Esophagus squamous epithelium (tissue), 5 donors: Measurements from ENCODE around the gene ATXN1. TPM values are rescaled to one million over a fixed set of nuclear protein-coding genes. Genes with fewer than 3 reads are reported as not detected.

Experiments used
- DNase-seq: peaks from one replicate; lab custom pipeline; 2025; lab: John Stamatoyannopoulos, UW
- H3K27ac ChIP-seq, 4 donors: fragments of 200-600 bp; sonication (generic); one replicate each; pipeline ENCODE4 v1.5.1; 2016 to 2019; ENCODE audit warnings: mild to moderate bottlenecking in 1 of 4
- H3K27me3 ChIP-seq, 4 donors: fragments of 200-600 bp; sonication (generic); 1 replicate in 3 of 4; 2 replicates in 1 of 4; pipeline versions ENCODE4 v1.5.1 to v1.6.0; 2017 to 2021; ENCODE audit warnings: antibody characterized with exemption in 1 of 4
- H3K36me3 ChIP-seq, 3 donors: fragments of 200-600 bp; sonication (generic); one replicate each; pipeline ENCODE4 v1.5.1; 2016 to 2019
- H3K4me1 ChIP-seq, 3 donors: fragments of 200-600 bp; sonication (generic); one replicate each; pipeline ENCODE4 v1.5.1; 2017 to 2019
- H3K4me3 ChIP-seq, 4 donors: fragments of 200-600 bp; sonication (generic); 1 replicate in 3 of 4; 2 replicates in 1 of 4; pipeline ENCODE4 v1.5.1; 2016 to 2019; ENCODE audit warnings: mild to moderate bottlenecking in 2 of 4, moderate library complexity in 1 of 4
- H3K9me3 ChIP-seq, 3 donors: fragments of 200-600 bp; sonication (generic); one replicate each; pipeline ENCODE4 v1.5.1; 2016 to 2019
- POLR2A ChIP-seq, 4 donors: fragments of 450-650 bp; IDR thresholded peaks; one replicate each; pipeline ENCODE4 v1.6.1; 2017; ENCODE audit warnings: antibody characterized with exemption in 4 of 4, mild to moderate bottlenecking in 4 of 4, moderate library complexity in 3 of 4
- WGBS, 2 donors: methylation state at CpG; one replicate each; pipeline ENCODE4 v1.1.5; 2018; 5-methylcytosine and 5-hydroxymethylcytosine counted together
- intact Hi-C: fragments of 100-400 bp; cut with DNase I; formaldehyde crosslinking; loops from one replicate; pipeline ENCODE4 v1.15.0; 2022
- total RNA-seq, 4 donors: library from RNA; depleted of rRNA; stranded (reverse); fragments of >200 nt; gene quantifications; one replicate each; pipeline ENCODE4 v1.1.0, GENCODE V29; 2016
- TF ChIP-seq, protein P1 (sequence below), 6 experiments: fragments of 450-650 bp in 4 of 6; fragments of 200-600 bp in 2 of 6; sonication (generic) in 2 of 6; IDR thresholded peaks; one replicate each; pipeline ENCODE4 v1.5.1; 2016 to 2019; ENCODE audit warnings: antibody characterized with exemption in 6 of 6, mild to moderate bottlenecking in 4 of 6, moderate library complexity in 4 of 6
- donor health status: DM: yes; HTN: yes; CAD: no.

Gene ATXN1
- total RNA-seq, 4 donors from 2014 or later: 17.5 to 50.5 (median 28.5) TPM

- H3K4me1 ChIP-seq: peaks cover 2 to 18% (median 6%) of the 10 kb centered on the region in 3 donors
- WGBS, 2 donors: 61 to 85% methylated on average over 8 of the region's 8 CpGs
- intact Hi-C loops: no loop called here
- no peak for TF ChIP-seq POLR2A (IDR thresholded peaks at IDR 0.05)
- TF ChIP-seq, protein P1, sequence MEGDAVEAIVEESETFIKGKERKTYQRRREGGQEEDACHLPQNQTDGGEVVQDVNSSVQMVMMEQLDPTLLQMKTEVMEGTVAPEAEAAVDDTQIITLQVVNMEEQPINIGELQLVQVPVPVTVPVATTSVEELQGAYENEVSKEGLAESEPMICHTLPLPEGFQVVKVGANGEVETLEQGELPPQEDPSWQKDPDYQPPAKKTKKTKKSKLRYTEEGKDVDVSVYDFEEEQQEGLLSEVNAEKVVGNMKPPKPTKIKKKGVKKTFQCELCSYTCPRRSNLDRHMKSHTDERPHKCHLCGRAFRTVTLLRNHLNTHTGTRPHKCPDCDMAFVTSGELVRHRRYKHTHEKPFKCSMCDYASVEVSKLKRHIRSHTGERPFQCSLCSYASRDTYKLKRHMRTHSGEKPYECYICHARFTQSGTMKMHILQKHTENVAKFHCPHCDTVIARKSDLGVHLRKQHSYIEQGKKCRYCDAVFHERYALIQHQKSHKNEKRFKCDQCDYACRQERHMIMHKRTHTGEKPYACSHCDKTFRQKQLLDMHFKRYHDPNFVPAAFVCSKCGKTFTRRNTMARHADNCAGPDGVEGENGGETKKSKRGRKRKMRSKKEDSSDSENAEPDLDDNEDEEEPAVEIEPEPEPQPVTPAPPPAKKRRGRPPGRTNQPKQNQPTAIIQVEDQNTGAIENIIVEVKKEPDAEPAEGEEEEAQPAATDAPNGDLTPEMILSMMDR (IDR thresholded peaks at IDR 0.05): no peak
- H3K27ac ChIP-seq: no peak overlapping the region
- no peaks in the 10 kb centered on the region for H3K9me3 ChIP-seq
- no peaks in the 10 kb centered on the region for H3K36me3 ChIP-seq
- DNase-seq: no peak
- no peak overlapping the region for H3K4me3 ChIP-seq
- H3K27me3 ChIP-seq: no peaks in the 10 kb centered on the region
Observed at GRCh38 chr6:16471222-16471909, 289.9 kb downstream of the ATXN1 start.

DNA sequence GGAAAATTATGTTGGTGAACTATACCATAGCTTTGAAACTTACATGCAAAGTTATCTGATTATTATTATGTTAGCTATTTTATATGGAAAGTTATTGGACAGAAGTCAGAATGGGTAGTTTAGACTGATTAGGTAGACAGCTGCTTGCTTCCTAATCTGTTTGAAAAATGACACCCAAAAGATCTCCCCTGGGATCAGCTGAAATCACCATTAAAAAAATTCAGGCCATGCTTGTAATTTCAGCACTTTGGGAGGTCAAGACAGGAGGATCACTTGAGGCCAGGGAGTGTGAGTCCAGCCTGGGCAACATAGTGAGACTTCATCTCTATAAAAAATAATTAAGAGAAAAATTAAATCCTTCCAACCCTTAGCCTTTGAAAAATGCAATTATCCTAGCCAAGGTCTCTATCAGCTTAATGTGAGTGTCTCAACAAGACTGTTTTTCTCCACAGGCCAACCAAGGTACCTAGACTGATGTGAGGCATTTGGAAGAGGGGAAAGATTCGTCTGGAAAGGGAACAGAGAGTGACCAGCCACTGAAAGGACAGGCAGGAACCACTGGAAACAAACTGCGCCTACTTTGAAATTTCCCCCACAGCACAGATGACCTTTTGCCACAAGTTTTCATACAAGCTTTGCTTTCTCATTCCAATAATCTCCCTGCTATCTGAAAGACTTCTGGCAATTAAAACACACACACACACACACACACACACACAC lies 290.6 kb downstream of the ATXN1 start:
- no peaks in the 10 kb centered on the region for H3K36me3 ChIP-seq
- peaks cover 2 to 19% (median 6%) of the 10 kb centered on the region in 3 donors for H3K4me1 ChIP-seq
- no peaks in the 10 kb centered on the region for H3K9me3 ChIP-seq
- no peak overlapping the region for H3K4me3 ChIP-seq
- DNase-seq: no peak
- WGBS, 2 donors: 76 to 77% methylated on average over 2 of the region's 2 CpGs
- intact Hi-C loops: no loop called here
- TF ChIP-seq, protein P1 (IDR thresholded peaks at IDR 0.05): no peak
- no peak overlapping the region for H3K27ac ChIP-seq
- no peaks in the 10 kb centered on the region for H3K27me3 ChIP-seq

DNA sequence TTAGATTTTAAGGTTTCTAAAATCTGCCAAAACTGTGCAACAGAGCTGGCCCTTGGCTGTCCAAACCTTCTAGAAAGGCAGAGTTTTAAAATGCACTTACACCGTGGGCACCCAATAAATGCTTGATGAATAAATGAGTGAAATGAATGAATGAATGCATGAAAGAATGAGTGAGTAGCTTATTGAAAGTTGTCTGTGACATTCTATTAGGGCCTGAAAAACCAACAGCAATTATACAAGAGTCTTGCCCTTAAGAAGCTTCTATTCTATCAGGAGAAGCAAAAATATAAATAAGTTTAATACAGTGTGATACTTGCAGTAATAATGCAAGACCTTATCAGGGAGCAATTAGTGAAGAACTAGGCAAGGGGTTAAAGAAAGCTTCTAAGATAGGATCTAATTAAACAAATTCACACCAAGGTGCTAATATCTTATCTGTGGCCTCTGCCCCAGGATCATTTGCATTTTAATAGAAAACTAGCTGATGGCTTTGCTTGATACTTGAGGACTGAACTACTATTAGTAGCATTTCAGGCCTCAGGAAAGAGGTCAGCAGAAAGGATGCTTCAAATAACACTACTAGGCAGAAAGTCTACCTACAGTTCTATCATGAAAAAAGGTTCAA lies 292.2 kb downstream of the ATXN1 start:
- Histone ChIP-seq H3K36me3 (no peaks in the 10 kb centered on the region), H3K4me1 (peaks cover 6 to 34% (median 8%) of the 10 kb centered on the region in 3 donors), H3K27ac (no peak overlapping the region), H3K9me3 (no peaks in the 10 kb centered on the region), H3K4me3 (no peak overlapping the region), H3K27me3 (no peaks in the 10 kb centered on the region)
- TF ChIP-seq POLR2A (IDR thresholded peaks at IDR 0.05): no peak
- TF ChIP-seq, protein P1 (IDR thresholded peaks at IDR 0.05): no peak
- 85 to 86% methylated on average over 1 of the region's 1 CpG for WGBS, 2 donors
- intact Hi-C loops: no loop called here
- DNase-seq: no peak

GRCh38 chr6:16466800-16467553 lies 294.3 kb downstream of the ATXN1 start:
- H3K27ac ChIP-seq: no peak overlapping the region

More at GRCh38 chr6:16466800-16467553, 294.3 kb downstream of the ATXN1 start:
- no peak for DNase-seq
- Histone ChIP-seq H3K36me3 (no peaks in the 10 kb centered on the region), H3K4me1 (peaks cover 4 to 43% (median 11%) of the 10 kb centered on the region in 3 donors), H3K9me3 (no peaks in the 10 kb centered on the region), H3K4me3 (no peak overlapping the region), H3K27me3 (no peaks in the 10 kb centered on the region)
- intact Hi-C loops: no loop called here
- 89% methylated on average over 13 of the region's 13 CpGs for WGBS, 2 donors
- TF ChIP-seq, protein P1 (IDR thresholded peaks at IDR 0.05): no peak
- no peak for TF ChIP-seq POLR2A (IDR thresholded peaks at IDR 0.05)
